K562 (cell line): ENCODE measurements around the gene CYSTM1. TPM values are rescaled to one million over a fixed set of nuclear protein-coding genes. Genes with fewer than 3 reads are reported as not detected.
A peak's percentile ranks its signal among the peaks of the same experiment; 100 is the strongest.

Source experiments
- ATF1 ChIP-seq, 2 experiments: fragments of 450-650 bp in 1 of 2; IDR thresholded peaks; 2 replicates each; pipeline ENCODE4 v1.6.1; 2016; ENCODE audit warnings: missing compliant biosample characterization in 1 of 2, missing genetic modification characterization in 1 of 2
- CC2D1A ChIP-seq: fragments of 450-650 bp; IDR thresholded peaks from 2 replicates; pipeline ENCODE4 v1.6.1; 2017; ENCODE audit warnings: mild to moderate bottlenecking
- CTCF ChIP-seq, 3 experiments: IDR thresholded peaks in 2 of 3; conservative IDR thresholded peaks in 1 of 3; 2 replicates each; pipeline ENCODE4 v1.5.1; 2011 to 2012; ENCODE audit warnings: low read length in 3 of 3, mild to moderate bottlenecking in 3 of 3, control low read depth in 2 of 3, improper control_type of control experiment in 1 of 3, inconsistent platforms in 1 of 3, low read depth in 1 of 3, mixed read lengths in 1 of 3, moderate library complexity in 1 of 3; ENCODE audit not compliant: insufficient read depth in 2 of 3
- DEAF1 ChIP-seq: fragments of 450-650 bp; formaldehyde crosslinking; IDR thresholded peaks from 2 replicates; pipeline ENCODE4 v1.4.0; 2020; ENCODE audit warnings: mild to moderate bottlenecking, moderate library complexity
- HCFC1 ChIP-seq: IDR thresholded peaks from 2 replicates; pipeline ENCODE4 v1.6.1; 2012; ENCODE audit warnings: low read depth, low read length, improper control_type of control experiment
- HDGF ChIP-seq: fragments of 450-650 bp; IDR thresholded peaks from 2 replicates; pipeline ENCODE4 v1.6.1; 2016
- ILK ChIP-seq: fragments of 450-650 bp; IDR thresholded peaks from 2 replicates; pipeline ENCODE4 v1.6.1; 2016; ENCODE audit warnings: missing genetic modification characterization, low read depth, mild to moderate bottlenecking, missing compliant biosample characterization, moderate library complexity, borderline replicate concordance
- MCM7 ChIP-seq, 2 experiments: fragments of 450-650 bp; IDR thresholded peaks; 2 replicates each; pipeline ENCODE4 v1.6.1; 2016 to 2018
- MEIS2 ChIP-seq: fragments of 450-650 bp; IDR thresholded peaks from 2 replicates; pipeline ENCODE4 v1.6.1; 2014; ENCODE audit warnings: mild to moderate bottlenecking; ENCODE audit not compliant: partially characterized antibody
- NR2C2 ChIP-seq, 2 experiments: fragments of 200-800 bp in 1 of 2; sonication (Bioruptor generic) in 1 of 2; sonication (generic) in 1 of 2; formaldehyde crosslinking in 1 of 2; IDR thresholded peaks; 2 replicates each; pipeline versions ENCODE4 v1.6.1 to v1.8.0; 2016 to 2022; ENCODE audit warnings: mild to moderate bottlenecking in 1 of 2, missing compliant biosample characterization in 1 of 2, missing genetic modification characterization in 1 of 2, missing genetic modification reagents in 1 of 2
- PKNOX1 ChIP-seq: fragments of 450-650 bp; IDR thresholded peaks from 2 replicates; pipeline ENCODE4 v1.6.1; 2016
- POLR2AphosphoS5 ChIP-seq: IDR thresholded peaks from 2 replicates; pipeline ENCODE4 v1.6.1; 2011; ENCODE audit warnings: mild to moderate bottlenecking, low read depth, low read length, moderate library complexity; ENCODE audit not compliant: control insufficient read depth, insufficient read depth
- RB1 ChIP-seq: fragments of 450-650 bp; IDR thresholded peaks from 2 replicates; pipeline ENCODE4 v1.6.1; 2017; ENCODE audit warnings: low read depth, mild to moderate bottlenecking
- SMC3 ChIP-seq: conservative IDR thresholded peaks from 2 replicates; pipeline ENCODE4 v1.6.1; 2011; ENCODE audit warnings: low read depth, low read length, improper control_type of control experiment; ENCODE audit not compliant: insufficient read depth
- STAG1 ChIP-seq: sonication (generic); formaldehyde crosslinking; IDR thresholded peaks from 2 replicates; pipeline ENCODE4 v1.5.0; 2020; ENCODE audit warnings: missing genetic modification reagents, borderline replicate concordance
- USF1 ChIP-seq: sonication (generic); formaldehyde crosslinking; IDR thresholded peaks from 2 replicates; pipeline ENCODE4 v1.9.0; 2022; ENCODE audit warnings: mild to moderate bottlenecking, missing genetic modification reagents
- ZNF431 ChIP-seq: sonication (generic); formaldehyde crosslinking; IDR thresholded peaks from 2 replicates; pipeline ENCODE4 v1.8.0; 2022; ENCODE audit warnings: mild to moderate bottlenecking, missing genetic modification reagents
- ZNF586 ChIP-seq: fragments of 450-650 bp; formaldehyde crosslinking; conservative IDR thresholded peaks from 2 replicates; pipeline ENCODE4 v1.4.0; 2020; ENCODE audit warnings: mild to moderate bottlenecking, moderate library complexity
- polyA plus RNA-seq, 8 experiments: library from polyadenylated mRNA; depleted of rRNA in 4 of 8; stranded (reverse) in 5 of 8; unstranded in 3 of 8; fragments of >200 nt; fragmentation: Nextera tagmentation in 2 of 8; fragmentation: Illumina TruSeq in 1 of 8; extraction: Ambion mirVana in 2 of 8; extraction: Trizol in 1 of 8; gene quantifications; 2 replicates each; pipeline versions ENCODE4 v1.2.1 to v1.2.3, GENCODE V29; 2011 to 2014; ENCODE audit warnings: inconsistent platforms in 1 of 8, missing spikeins in 1 of 8
- total RNA-seq, 7 experiments: library from RNA; depleted of rRNA in 6 of 7; stranded (reverse); fragments of >200 nt in 6 of 7; fragmentation: Illumina TruSeq in 2 of 7; extraction: Trizol in 2 of 7; gene quantifications; 2 replicates each; pipeline versions ENCODE4 v1.2.1 to v1.2.3, GENCODE V29; 2011 to 2021; ENCODE audit warnings: low replicate concordance in 1 of 7

CYSTM1 gene
- total and polyA plus RNA-seq, 9 of the 15 experiments (the other 6 are each of a cell fraction or from before 2014, with no cell fraction given), result 76.1 to 422 (median 108) TPM

GRCh38 chr5:140244525-140245025 lies 69.6 kb downstream of the CYSTM1 start (continued):
- TF ChIP-seq CC2D1A (peak; percentile 74), DEAF1 (CRISPR knock-in tag) (peak; percentile 78), ZNF431 (CRISPR knock-in tag) (no peak), ATF1 (CRISPR knock-in tag; IDR thresholded peaks at IDR 0.05) (no peak), ATF1 (tag; IDR thresholded peaks at IDR 0.05) (peak; percentile 40; the same call in 1 of the 2 replicates), HCFC1 (peak; percentile 25; the same call in 1 of the 2 replicates), ILK (no peak), PKNOX1 (peak; percentile 66; the same call in 1 of the 2 replicates), SMC3 (peak; percentile 88), USF1 (CRISPR knock-in tag) (no peak), CTCF (IDR thresholded peaks at IDR 0.05 in 2 of 3, conservative IDR thresholded peaks at IDR 0.05 in 1 of 3; ENCODE audit: insufficient read depth in 2 of 3, low read depth in 1 of 3, low read length in 3 of 3) (peak; percentile 81 to 90 (median 90)), HDGF (0 out of 2 replicates have a peak, but pooled peaks have one; percentile 35), NR2C2 (CRISPR knock-in tag; IDR thresholded peaks at IDR 0.05) (no peak), NR2C2 (tag; IDR thresholded peaks at IDR 0.05) (no peak), POLR2AphosphoS5 (peak; percentile 29; the same call in 1 of the 2 replicates), MCM7 (IDR thresholded peaks at IDR 0.05) (no peak), RB1 (peak; percentile 84; the same call in 1 of the 2 replicates), STAG1 (peak; percentile 66; the same call in 1 of the 2 replicates), MEIS2 (peak; percentile 30), ZNF586 (no peak)
